Measurements from ENCODE around the gene PTPA.

The PTPA gene

DNA sequence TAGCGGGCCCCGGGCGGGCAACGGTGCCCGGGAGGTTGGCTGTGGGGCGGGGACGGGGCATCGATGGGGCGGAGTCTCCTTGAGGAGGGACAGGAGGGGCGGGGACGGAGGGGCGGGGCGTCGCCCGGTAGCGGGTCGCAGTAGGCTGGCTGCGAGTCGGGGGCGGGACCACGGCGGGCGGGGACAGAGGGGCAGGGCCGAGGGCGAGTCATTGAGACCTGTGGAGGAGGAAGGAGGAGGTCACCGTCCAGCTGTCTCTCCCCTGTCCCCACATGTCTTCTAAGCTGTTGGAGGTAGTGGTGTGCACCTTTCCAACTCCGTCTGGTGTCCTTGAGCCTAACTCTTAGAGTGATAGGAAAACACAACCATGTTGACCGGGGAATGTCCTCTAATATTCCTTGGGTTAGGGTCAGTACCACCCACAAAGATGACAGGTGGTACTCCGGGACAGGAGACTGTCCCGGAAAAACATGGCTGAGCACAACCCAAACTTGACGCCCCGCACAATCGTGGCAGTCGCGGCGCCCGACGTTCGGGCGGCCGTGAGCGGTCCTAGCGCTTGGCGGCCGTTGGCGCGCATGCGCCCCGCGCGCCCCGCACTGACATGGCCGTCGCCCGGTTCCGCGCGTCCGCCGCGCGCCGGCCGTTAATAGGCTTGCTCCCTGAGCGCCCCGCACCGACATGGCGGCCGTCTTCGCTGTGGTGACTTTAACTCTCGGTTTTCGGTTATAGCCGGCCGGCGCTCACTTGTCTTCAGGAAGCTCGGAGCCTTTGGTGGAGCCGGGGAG, at the start of gene PTPA, which contains the start of gene CRAT:
Gene PTPA, plus strand, starts transcription at position 676 of the 788 bp plus-strand sequence. CDS start 186 bp downstream, outside the sequence.
Gene CRAT, minus strand, starts transcription at position 54 of the 788 bp plus-strand sequence. CDS start 284 bp downstream, outside the sequence.
- H3K4me3 ChIP-seq (ENCODE audit: low read depth, low read length) = peak within 1 kb of the TSS; percentile 92
- DNase-seq (ENCODE audit: low read depth) = peak; percentile 96
- TF ChIP-seq, protein P1, sequence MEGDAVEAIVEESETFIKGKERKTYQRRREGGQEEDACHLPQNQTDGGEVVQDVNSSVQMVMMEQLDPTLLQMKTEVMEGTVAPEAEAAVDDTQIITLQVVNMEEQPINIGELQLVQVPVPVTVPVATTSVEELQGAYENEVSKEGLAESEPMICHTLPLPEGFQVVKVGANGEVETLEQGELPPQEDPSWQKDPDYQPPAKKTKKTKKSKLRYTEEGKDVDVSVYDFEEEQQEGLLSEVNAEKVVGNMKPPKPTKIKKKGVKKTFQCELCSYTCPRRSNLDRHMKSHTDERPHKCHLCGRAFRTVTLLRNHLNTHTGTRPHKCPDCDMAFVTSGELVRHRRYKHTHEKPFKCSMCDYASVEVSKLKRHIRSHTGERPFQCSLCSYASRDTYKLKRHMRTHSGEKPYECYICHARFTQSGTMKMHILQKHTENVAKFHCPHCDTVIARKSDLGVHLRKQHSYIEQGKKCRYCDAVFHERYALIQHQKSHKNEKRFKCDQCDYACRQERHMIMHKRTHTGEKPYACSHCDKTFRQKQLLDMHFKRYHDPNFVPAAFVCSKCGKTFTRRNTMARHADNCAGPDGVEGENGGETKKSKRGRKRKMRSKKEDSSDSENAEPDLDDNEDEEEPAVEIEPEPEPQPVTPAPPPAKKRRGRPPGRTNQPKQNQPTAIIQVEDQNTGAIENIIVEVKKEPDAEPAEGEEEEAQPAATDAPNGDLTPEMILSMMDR (conservative IDR thresholded peaks at IDR 0.05; ENCODE audit: low read depth, low read length) = no peak

DNA sequence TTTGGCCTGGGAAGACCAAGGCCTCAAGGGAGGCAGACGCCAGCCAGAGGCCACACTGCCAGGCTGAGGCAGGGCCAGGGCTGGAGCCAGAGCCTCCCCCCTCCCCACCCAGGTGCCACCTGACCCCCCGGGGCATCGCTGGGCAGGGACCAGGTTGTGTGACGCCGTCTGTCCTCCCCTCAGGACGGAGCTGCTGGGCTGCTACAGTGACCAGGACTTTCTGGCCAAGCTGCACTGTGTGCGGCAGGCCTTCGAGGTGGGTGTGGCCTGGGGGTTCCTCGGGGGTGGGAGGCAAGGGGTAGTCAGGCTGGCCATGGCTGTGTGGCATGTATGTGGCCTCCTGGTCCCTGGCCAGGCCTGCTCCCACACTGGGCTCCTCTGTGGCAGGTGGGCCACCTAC, 48.2 kb upstream of the PTPA start:
- no peak overlapping the region for H3K4me3 ChIP-seq (ENCODE audit: low read depth, low read length)
- DNase-seq (ENCODE audit: low read depth) = no peak
- TF ChIP-seq, protein P1 (conservative IDR thresholded peaks at IDR 0.05; ENCODE audit: low read depth, low read length) = no peak

DNA sequence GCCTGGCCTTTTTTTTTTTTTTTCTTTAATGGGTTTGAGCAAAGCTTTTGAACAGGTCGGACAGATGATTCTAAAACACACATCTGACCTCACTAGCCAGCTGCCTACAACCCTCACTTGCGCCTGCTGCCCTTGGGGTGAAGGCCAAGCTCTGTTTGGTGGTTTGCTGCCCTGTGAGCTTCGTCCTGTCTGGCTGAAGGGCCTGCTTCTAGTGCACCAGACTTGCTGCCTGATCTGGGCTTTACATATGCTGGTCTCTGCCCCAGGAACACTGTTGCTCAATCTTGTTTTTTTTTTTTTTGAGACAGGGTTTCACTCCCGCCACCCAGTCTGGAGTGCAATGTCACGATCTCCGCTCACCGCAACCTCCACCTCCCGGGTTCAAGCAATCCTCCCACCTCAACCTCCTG, 46.7 kb upstream of the PTPA start:
- no peak overlapping the region for H3K4me3 ChIP-seq (ENCODE audit: low read depth, low read length)
- TF ChIP-seq, protein P1 (conservative IDR thresholded peaks at IDR 0.05; ENCODE audit: low read depth, low read length) = no peak
- no peak for DNase-seq (ENCODE audit: low read depth)

DNA sequence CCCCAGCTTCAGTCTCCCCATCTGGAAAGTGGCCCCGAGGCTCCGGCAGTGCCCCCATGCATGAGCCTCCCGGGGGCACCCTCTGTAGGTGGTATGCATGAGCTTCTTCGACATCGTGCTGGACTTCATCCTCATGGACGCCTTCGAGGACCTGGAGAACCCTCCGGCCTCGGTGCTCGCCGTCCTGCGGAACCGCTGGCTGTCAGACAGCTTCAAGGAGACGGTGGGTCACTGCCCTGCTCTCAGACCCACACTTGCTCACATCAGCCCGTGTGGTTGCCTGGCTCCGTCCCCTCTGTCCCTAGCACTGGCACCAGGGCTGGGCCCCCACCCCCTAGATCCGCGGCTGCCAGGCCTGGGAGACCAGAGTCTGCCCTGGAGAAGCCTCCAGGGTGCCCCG, 43.1 kb upstream of the PTPA start:
- H3K4me3 ChIP-seq (ENCODE audit: low read depth, low read length) = no peak overlapping the region
- TF ChIP-seq, protein P1 (conservative IDR thresholded peaks at IDR 0.05; ENCODE audit: low read depth, low read length) = no peak
- no peak for DNase-seq (ENCODE audit: low read depth)

DNA sequence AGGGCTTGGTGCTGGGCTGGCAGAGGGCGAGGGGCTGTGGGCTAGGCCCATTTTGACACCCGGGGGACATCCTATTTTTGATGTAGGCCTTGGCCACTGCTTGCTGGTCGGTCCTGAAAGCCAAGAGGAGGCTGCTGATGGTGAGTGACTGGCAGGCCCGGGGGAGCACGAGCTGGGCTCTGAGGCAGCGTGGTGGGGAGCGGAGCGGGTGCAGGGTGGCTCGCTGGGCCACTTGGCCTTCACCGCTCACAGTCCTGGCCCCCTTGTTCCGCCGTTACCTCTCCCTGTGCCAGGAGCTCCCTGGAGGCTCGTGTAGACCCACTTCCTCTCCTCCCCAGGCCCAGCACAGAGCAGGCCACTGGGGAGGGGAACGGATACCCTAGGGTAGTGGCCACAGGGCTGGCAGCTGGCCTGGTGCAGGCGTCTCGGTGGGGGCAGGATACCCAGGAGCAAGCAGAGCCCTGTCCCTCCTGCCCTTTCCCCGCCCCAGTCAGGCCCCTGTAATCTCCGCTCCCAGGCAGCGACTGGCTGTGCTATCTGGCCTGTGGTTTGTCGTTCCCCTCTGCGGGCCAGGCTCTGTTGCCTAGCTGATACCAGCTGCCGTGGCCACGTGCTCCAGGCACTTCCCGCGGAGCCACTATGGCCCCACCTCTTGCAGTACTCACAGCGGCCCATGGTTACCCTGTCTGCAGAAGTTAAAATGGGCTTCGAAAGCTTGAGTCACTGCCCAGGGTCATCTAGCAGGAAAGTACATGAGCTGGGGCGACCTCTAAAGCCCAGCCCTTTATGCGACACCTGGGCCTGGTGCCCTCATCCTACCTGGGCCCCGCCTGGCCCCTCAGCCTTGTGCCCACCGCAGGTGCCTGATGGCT, 42.0 kb upstream of the PTPA start:
- DNase-seq (ENCODE audit: low read depth) = peak; percentile 19
- no peak overlapping the region for H3K4me3 ChIP-seq (ENCODE audit: low read depth, low read length)
- TF ChIP-seq, protein P1 (conservative IDR thresholded peaks at IDR 0.05; ENCODE audit: low read depth, low read length) = no peak

DNA sequence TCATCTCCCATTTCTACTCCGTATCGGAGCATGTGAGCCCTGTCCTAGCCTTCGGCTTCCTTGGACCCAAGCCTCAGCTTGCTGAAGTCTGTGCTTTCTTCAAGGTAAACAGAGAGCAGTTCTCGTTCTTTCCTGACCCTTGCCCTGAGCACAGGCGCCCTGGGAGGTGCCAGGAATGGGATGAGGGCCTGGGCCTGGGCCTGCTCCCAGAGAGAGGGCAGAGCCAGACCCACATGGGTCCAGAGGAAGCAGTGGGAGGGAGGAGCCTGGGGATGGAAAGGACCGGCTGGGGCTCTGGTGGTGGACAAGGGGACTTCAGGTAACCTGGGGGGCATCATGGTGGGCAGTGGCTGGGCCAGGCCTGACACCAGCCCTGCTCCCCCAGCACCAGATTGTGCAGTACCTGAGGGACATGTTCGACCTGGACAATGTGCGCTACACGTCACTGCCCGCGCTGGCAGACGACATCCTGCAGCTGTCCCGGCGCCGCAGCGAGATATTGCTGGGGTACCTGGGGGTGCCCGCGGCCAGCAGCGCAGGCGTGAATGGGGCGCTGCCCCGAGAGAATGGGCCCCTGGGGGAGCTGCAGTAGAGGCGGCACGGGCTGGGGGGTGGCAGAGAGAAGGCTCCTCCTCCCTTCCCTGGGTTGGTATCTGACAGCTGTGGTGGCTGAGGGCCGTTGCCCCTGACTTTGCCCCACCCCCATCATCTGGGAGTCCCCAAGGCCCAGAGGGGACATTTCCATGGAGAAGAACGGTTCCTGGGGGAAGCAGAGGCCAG, 41.2 kb upstream of the PTPA start:
- TF ChIP-seq, protein P1 (conservative IDR thresholded peaks at IDR 0.05; ENCODE audit: low read depth, low read length) = no peak
- DNase-seq (ENCODE audit: low read depth) = no peak
- no peak overlapping the region for H3K4me3 ChIP-seq (ENCODE audit: low read depth, low read length)
